ENCODE results near the gene GALNS. TPM values are rescaled to one million over a fixed set of nuclear protein-coding genes. Genes with fewer than 3 reads are reported as not detected.

GALNS gene
- total and polyA plus RNA-seq, 2 of the 13 experiments (the other 11 are each of a cell fraction or from before 2014, with no cell fraction given): 9.2 to 9.8 TPM

GRCh38 chr16:88856828-88857727 is at the start of gene GALNS, which contains the start of gene TRAPPC2L (continued):
- TF ChIP-seq ZXDC (CRISPR knock-in tag; IDR thresholded peaks at IDR 0.05) (peak; percentile 55; the same call in 1 of the 2 replicates), ARNT (IDR thresholded peaks at IDR 0.05) (no peak), JARID2 (CRISPR knock-in tag; IDR thresholded peaks at IDR 0.05; ENCODE audit: insufficient replicate concordance) (peak; percentile 92), DBP (CRISPR knock-in tag; IDR thresholded peaks at IDR 0.05; ENCODE audit: not compliant biosample characterization) (no peak), ZNF230 (CRISPR knock-in tag; IDR thresholded peaks at IDR 0.05) (peak; percentile 79; the same call in 1 of the 2 replicates), ZNF709 (CRISPR knock-in tag; IDR thresholded peaks at IDR 0.05) (peak; percentile 75), ZNF691 (CRISPR knock-in tag; IDR thresholded peaks at IDR 0.05; ENCODE audit: borderline replicate concordance, low read depth) (peak; percentile 68), SNAI1 (CRISPR knock-in tag; IDR thresholded peaks at IDR 0.05; ENCODE audit: borderline replicate concordance) (0 out of 2 replicates have a peak, but pooled peaks have one; percentile 57), TMF1 (CRISPR knock-in tag; IDR thresholded peaks at IDR 0.05; ENCODE audit: low read depth) (no peak), ZNF414 (CRISPR knock-in tag; IDR thresholded peaks at IDR 0.05) (no peak; the same call in 1 of the 2 replicates), KLF12 (CRISPR knock-in tag; IDR thresholded peaks at IDR 0.05; ENCODE audit: borderline replicate concordance) (no peak; the same call in 1 of the 2 replicates), WIZ (CRISPR knock-in tag; IDR thresholded peaks at IDR 0.05) (0 out of 2 replicates have a peak, but pooled peaks have one; percentile 77), NFYB (CRISPR knock-in tag; IDR thresholded peaks at IDR 0.05) (no peak), ZNF468 (CRISPR knock-in tag; IDR thresholded peaks at IDR 0.05) (0 out of 2 replicates have a peak, but pooled peaks have one; percentile 61), FOXP4 (CRISPR knock-in tag; IDR thresholded peaks at IDR 0.05) (no peak; the same call in 1 of the 2 replicates), TRAFD1 (CRISPR knock-in tag; IDR thresholded peaks at IDR 0.05; ENCODE audit: borderline replicate concordance) (no peak), TFDP1 (CRISPR knock-in tag; IDR thresholded peaks at IDR 0.05; ENCODE audit: borderline replicate concordance) (peak; percentile 64; the same call in 1 of the 2 replicates)
